ENCODE results near the gene CTSA.
A peak's percentile ranks its signal among the peaks of the same experiment; 100 is the strongest.

Gene CTSA

GRCh38 chr20:45882469-45883099 is 8.6 kb upstream of the CTSA start:
- Histone ChIP-seq H3K27ac (ENCODE audit: low read depth in 2 of 2, low read length in 2 of 2) (no peak overlapping the region), H3K36me3 (ENCODE audit: control insufficient read depth in 2 of 2, insufficient read depth in 2 of 2, low read length in 2 of 2) (peaks cover 15 to 50% of the 10 kb centered on the region in 2 donors)

GRCh38 chr20:45883100-45883469 is 8.1 kb upstream of the CTSA start:
- Histone ChIP-seq H3K36me3 (ENCODE audit: control insufficient read depth in 2 of 2, insufficient read depth in 2 of 2, low read length in 2 of 2) (peaks cover 11 to 48% of the 10 kb centered on the region in 2 donors), H3K27ac (ENCODE audit: low read depth in 2 of 2, low read length in 2 of 2) (no peak overlapping the region), H3K9me3 (ENCODE audit: control insufficient read depth in 2 of 2, low read length in 2 of 2) (no peaks in the 10 kb centered on the region), H3K27me3 (ENCODE audit: control insufficient read depth in 2 of 2, insufficient read depth in 2 of 2, low read length in 2 of 2) (no peaks in the 10 kb centered on the region), H3K9ac (ENCODE audit: low read depth in 1 of 2, low read length in 2 of 2) (no peak overlapping the region), H3K4me3 (ENCODE audit: low read length in 2 of 2) (no peak overlapping the region), H3K4me1 (ENCODE audit: control insufficient read depth in 2 of 2, insufficient read depth in 2 of 2, low read length in 2 of 2) (peaks cover 0 to 4% of the 10 kb centered on the region in 2 donors)

More at GRCh38 chr20:45882469-45883099, 8.6 kb upstream of the CTSA start:
- no peak overlapping the region for H3K4me3 ChIP-seq (ENCODE audit: low read length in 2 of 2)
- H3K9me3 ChIP-seq (ENCODE audit: control insufficient read depth in 2 of 2, low read length in 2 of 2): no peaks in the 10 kb centered on the region
- H3K27me3 ChIP-seq (ENCODE audit: control insufficient read depth in 2 of 2, insufficient read depth in 2 of 2, low read length in 2 of 2): no peaks in the 10 kb centered on the region
- no peak overlapping the region for H3K9ac ChIP-seq (ENCODE audit: low read depth in 1 of 2, low read length in 2 of 2)
- peaks cover 0 to 4% of the 10 kb centered on the region in 2 donors for H3K4me1 ChIP-seq (ENCODE audit: control insufficient read depth in 2 of 2, insufficient read depth in 2 of 2, low read length in 2 of 2)

- Histone ChIP-seq H3K36me3 (ENCODE audit: control insufficient read depth in 2 of 2, insufficient read depth in 2 of 2, low read length in 2 of 2) (peaks cover 10 to 43% of the 10 kb centered on the region in 2 donors), H3K9ac (ENCODE audit: low read depth in 1 of 2, low read length in 2 of 2) (no peak overlapping the region), H3K27ac (ENCODE audit: low read depth in 2 of 2, low read length in 2 of 2) (no peak overlapping the region), H3K27me3 (ENCODE audit: control insufficient read depth in 2 of 2, insufficient read depth in 2 of 2, low read length in 2 of 2) (no peaks in the 10 kb centered on the region), H3K4me3 (ENCODE audit: low read length in 2 of 2) (no peak overlapping the region), H3K9me3 (ENCODE audit: control insufficient read depth in 2 of 2, low read length in 2 of 2) (no peaks in the 10 kb centered on the region), H3K4me1 (ENCODE audit: control insufficient read depth in 2 of 2, insufficient read depth in 2 of 2, low read length in 2 of 2) (peaks cover 12 to 13% of the 10 kb centered on the region in 2 donors)
Measured at GRCh38 chr20:45886590-45887345, 4.4 kb upstream of the CTSA start.

GRCh38 chr20:45887346-45887715 is 3.8 kb upstream of the CTSA start, which contains the start of gene SPATA25:
Gene SPATA25 (minus strand): TSS chr20:45887622. CDS start chr20:45887590, 32 bp downstream.
- Histone ChIP-seq H3K9ac (ENCODE audit: low read depth in 1 of 2, low read length in 2 of 2) (no peak within 1 kb of the TSS), H3K4me1 (ENCODE audit: control insufficient read depth in 2 of 2, insufficient read depth in 2 of 2, low read length in 2 of 2) (peaks cover 18 to 19% of the 10 kb centered on the region in 2 donors), H3K36me3 (ENCODE audit: control insufficient read depth in 2 of 2, insufficient read depth in 2 of 2, low read length in 2 of 2) (peaks cover 10 to 43% of the 10 kb centered on the region in 2 donors), H3K4me3 (ENCODE audit: low read length in 2 of 2) (no peak within 1 kb of the TSS), H3K27me3 (ENCODE audit: control insufficient read depth in 2 of 2, insufficient read depth in 2 of 2, low read length in 2 of 2) (no peaks in the 10 kb centered on the region), H3K27ac (ENCODE audit: low read depth in 2 of 2, low read length in 2 of 2) (no peak within 1 kb of the TSS), H3K9me3 (ENCODE audit: control insufficient read depth in 2 of 2, low read length in 2 of 2) (no peaks in the 10 kb centered on the region)

- no peaks in the 10 kb centered on the region for H3K9me3 ChIP-seq (ENCODE audit: control insufficient read depth in 2 of 2, low read length in 2 of 2)
- H3K4me3 ChIP-seq (ENCODE audit: low read length in 2 of 2): no peak overlapping the region
- no peaks in the 10 kb centered on the region for H3K27me3 ChIP-seq (ENCODE audit: control insufficient read depth in 2 of 2, insufficient read depth in 2 of 2, low read length in 2 of 2)
- H3K4me1 ChIP-seq (ENCODE audit: control insufficient read depth in 2 of 2, insufficient read depth in 2 of 2, low read length in 2 of 2): peaks cover 30% of the 10 kb centered on the region in 2 donors
- H3K27ac ChIP-seq (ENCODE audit: low read depth in 2 of 2, low read length in 2 of 2): no peak overlapping the region
- H3K9ac ChIP-seq (ENCODE audit: low read depth in 1 of 2, low read length in 2 of 2): no peak overlapping the region
- H3K36me3 ChIP-seq (ENCODE audit: control insufficient read depth in 2 of 2, insufficient read depth in 2 of 2, low read length in 2 of 2): peaks cover 1 to 38% of the 10 kb centered on the region in 2 donors
Measured at GRCh38 chr20:45888681-45889080, 2.5 kb upstream of the CTSA start.

- Histone ChIP-seq H3K27me3 (ENCODE audit: control insufficient read depth in 2 of 2, insufficient read depth in 2 of 2, low read length in 2 of 2) (no peaks in the 10 kb centered on the region), H3K4me1 (ENCODE audit: control insufficient read depth in 2 of 2, insufficient read depth in 2 of 2, low read length in 2 of 2) (peaks cover 30 to 31% of the 10 kb centered on the region in 2 donors), H3K4me3 (ENCODE audit: low read length in 2 of 2) (peak overlapping the region; percentile 80 to 82), H3K9ac (ENCODE audit: low read depth in 1 of 2, low read length in 2 of 2) (peak overlapping the region; percentile 76 to 80), H3K36me3 (ENCODE audit: control insufficient read depth in 2 of 2, insufficient read depth in 2 of 2, low read length in 2 of 2) (peaks cover 14 to 45% of the 10 kb centered on the region in 2 donors), H3K9me3 (ENCODE audit: control insufficient read depth in 2 of 2, low read length in 2 of 2) (no peaks in the 10 kb centered on the region), H3K27ac (ENCODE audit: low read depth in 2 of 2, low read length in 2 of 2) (peak overlapping the region; percentile 65 to 80)
Measured at GRCh38 chr20:45890077-45890984, 804 bp upstream of the CTSA start.

GRCh38 chr20:45892049-45892825 is 1.1 kb downstream of the CTSA start:
- peak overlapping the region; percentile 76 to 80 for H3K9ac ChIP-seq (ENCODE audit: low read depth in 1 of 2, low read length in 2 of 2)
- H3K4me3 ChIP-seq (ENCODE audit: low read length in 2 of 2): peak overlapping the region; percentile 80 to 82
- no peaks in the 10 kb centered on the region for H3K9me3 ChIP-seq (ENCODE audit: control insufficient read depth in 2 of 2, low read length in 2 of 2)
- peaks cover 30 to 31% of the 10 kb centered on the region in 2 donors for H3K4me1 ChIP-seq (ENCODE audit: control insufficient read depth in 2 of 2, insufficient read depth in 2 of 2, low read length in 2 of 2)
- H3K27ac ChIP-seq (ENCODE audit: low read depth in 2 of 2, low read length in 2 of 2): peak overlapping the region; percentile 65 to 80
- peaks cover 23 to 45% of the 10 kb centered on the region in 2 donors for H3K36me3 ChIP-seq (ENCODE audit: control insufficient read depth in 2 of 2, insufficient read depth in 2 of 2, low read length in 2 of 2)
- no peaks in the 10 kb centered on the region for H3K27me3 ChIP-seq (ENCODE audit: control insufficient read depth in 2 of 2, insufficient read depth in 2 of 2, low read length in 2 of 2)

GRCh38 chr20:45892828-45893500 is 1.8 kb downstream of the CTSA start:
- H3K4me1 ChIP-seq (ENCODE audit: control insufficient read depth in 2 of 2, insufficient read depth in 2 of 2, low read length in 2 of 2): peaks cover 30 to 31% of the 10 kb centered on the region in 2 donors
- H3K36me3 ChIP-seq (ENCODE audit: control insufficient read depth in 2 of 2, insufficient read depth in 2 of 2, low read length in 2 of 2): peaks cover 30 to 46% of the 10 kb centered on the region in 2 donors
- peak overlapping the region; percentile 46 to 82 for H3K4me3 ChIP-seq (ENCODE audit: low read length in 2 of 2)
- peak overlapping the region; percentile 54 to 80 for H3K27ac ChIP-seq (ENCODE audit: low read depth in 2 of 2, low read length in 2 of 2)
- no peaks in the 10 kb centered on the region for H3K27me3 ChIP-seq (ENCODE audit: control insufficient read depth in 2 of 2, insufficient read depth in 2 of 2, low read length in 2 of 2)
- H3K9me3 ChIP-seq (ENCODE audit: control insufficient read depth in 2 of 2, low read length in 2 of 2): no peaks in the 10 kb centered on the region
- peak overlapping the region in 1 of 2 donors; percentile 41 for H3K9ac ChIP-seq (ENCODE audit: low read depth in 1 of 2, low read length in 2 of 2)

- H3K9me3 ChIP-seq (ENCODE audit: control insufficient read depth in 2 of 2, low read length in 2 of 2): no peaks in the 10 kb centered on the region
- H3K4me3 ChIP-seq (ENCODE audit: low read length in 2 of 2): no peak overlapping the region
- H3K27ac ChIP-seq (ENCODE audit: low read depth in 2 of 2, low read length in 2 of 2): peak overlapping the region in 1 of 2 donors; percentile 80
- H3K36me3 ChIP-seq (ENCODE audit: control insufficient read depth in 2 of 2, insufficient read depth in 2 of 2, low read length in 2 of 2): peaks cover 37 to 52% of the 10 kb centered on the region in 2 donors
- peaks cover 27 to 31% of the 10 kb centered on the region in 2 donors for H3K4me1 ChIP-seq (ENCODE audit: control insufficient read depth in 2 of 2, insufficient read depth in 2 of 2, low read length in 2 of 2)
- H3K9ac ChIP-seq (ENCODE audit: low read depth in 1 of 2, low read length in 2 of 2): no peak overlapping the region
- no peaks in the 10 kb centered on the region for H3K27me3 ChIP-seq (ENCODE audit: control insufficient read depth in 2 of 2, insufficient read depth in 2 of 2, low read length in 2 of 2)
Measured at GRCh38 chr20:45893831-45894230, 2.7 kb downstream of the CTSA start.

All from mucosa of rectum (tissue), 2 donors.